HG02763 (cell line): ENCODE results near the gene SDHAF1.
A peak's percentile ranks its signal among the peaks of the same experiment; 100 is the strongest.
"Not testable (repeated sequence)": the region's sequence is repeated elsewhere in the genome, so short reads cannot be mapped to it uniquely, and the experiment has no call there.

Source experiments
- ATAC-seq: cut with Tn5 transposase; IDR thresholded peaks from one replicate; pipeline ENCODE4 v1.9.1; 2021; ENCODE audit warnings: mild to moderate bottlenecking, moderate library complexity; ENCODE audit not compliant: unreplicated experiment

The SDHAF1 gene

GRCh38 chr19:36014012-36014924 is 19.3 kb downstream of the SDHAF1 start, which contains the start of gene ALKBH6:
Gene ALKBH6, minus strand, starts transcription at chr19:36014213. Its CDS starts 816 bp downstream, at chr19:36013397.
- ATAC-seq, result peak; percentile 97

DNA sequence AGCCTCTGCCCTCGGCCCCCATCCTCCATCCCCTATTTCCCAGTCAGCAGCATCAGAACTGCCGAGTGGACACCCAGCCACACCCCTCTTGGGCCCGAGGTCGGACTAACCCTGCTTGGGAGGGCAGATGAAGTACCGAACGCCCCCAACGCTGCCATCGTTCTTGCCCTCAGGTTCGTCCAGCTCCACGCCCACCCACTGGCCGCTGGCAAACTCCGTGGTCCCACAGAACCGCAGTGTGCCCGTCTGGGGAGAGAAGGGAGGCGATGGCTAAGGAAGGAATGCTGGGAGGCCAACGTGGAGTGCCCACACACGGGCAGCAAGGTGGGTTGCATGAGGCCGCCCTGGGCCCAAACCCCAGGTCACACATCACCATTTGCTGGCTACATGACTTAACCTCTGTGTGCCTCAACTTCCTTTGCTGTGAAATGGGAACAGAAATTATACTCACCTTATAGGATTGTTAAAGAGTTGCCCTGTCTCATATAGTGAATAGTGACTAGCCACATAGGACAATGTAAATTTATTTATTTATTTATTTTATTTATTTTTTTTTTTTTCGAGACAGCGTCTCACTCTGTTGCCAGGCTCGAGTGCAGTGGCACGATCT is 24.2 kb downstream of the SDHAF1 start:
- no peak for ATAC-seq

GRCh38 chr19:36023432-36023831 is 28.4 kb downstream of the SDHAF1 start:
- no peak for ATAC-seq

DNA sequence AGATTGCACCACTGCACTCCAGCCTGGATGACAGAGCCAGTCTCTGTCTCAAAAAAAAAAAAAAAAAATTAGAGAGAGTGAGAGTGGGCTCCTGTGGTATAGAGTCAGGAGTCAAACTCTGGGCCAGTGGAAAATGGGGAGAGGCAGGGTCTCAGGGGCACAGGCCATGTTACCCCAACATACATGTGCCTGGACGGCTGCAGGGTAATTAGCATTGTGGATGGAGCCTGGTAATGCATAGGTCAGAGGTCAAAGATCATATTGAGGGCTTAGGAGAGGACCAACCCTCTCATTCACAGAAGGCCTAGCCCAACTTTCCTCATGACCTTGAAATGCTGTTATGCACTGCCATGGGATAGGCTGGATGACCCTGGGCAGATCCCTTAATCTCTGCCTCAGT is 30.6 kb downstream of the SDHAF1 start:
- no peak for ATAC-seq

- no peak for ATAC-seq
Measured at GRCh38 chr19:36026091-36026876, 31.3 kb downstream of the SDHAF1 start.

DNA sequence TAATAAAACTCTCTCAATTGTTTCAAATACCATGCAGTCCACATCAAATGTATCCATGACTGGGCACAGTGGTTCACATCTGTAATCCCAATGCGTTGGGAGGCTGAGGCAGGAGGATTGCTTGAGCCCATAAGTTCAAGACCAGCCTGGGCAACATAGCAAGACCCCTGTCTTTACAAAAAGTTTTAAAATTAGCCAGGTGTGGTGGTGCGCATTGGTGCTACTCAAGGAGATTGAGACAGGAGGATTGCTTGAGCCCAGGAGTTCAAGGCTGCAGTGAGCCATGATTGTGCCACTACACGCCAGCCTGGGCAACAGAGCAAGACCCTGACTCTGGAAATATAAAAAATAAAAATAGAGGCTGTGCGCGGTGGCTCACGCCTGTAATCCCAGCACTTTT is 32.7 kb downstream of the SDHAF1 start:
- ATAC-seq, result no peak

- ATAC-seq, result no peak
Measured at GRCh38 chr19:36028313-36029041, 33.5 kb downstream of the SDHAF1 start.

- ATAC-seq, result no peak
Measured at GRCh38 chr19:36030264-36031148, 35.5 kb downstream of the SDHAF1 start.

DNA sequence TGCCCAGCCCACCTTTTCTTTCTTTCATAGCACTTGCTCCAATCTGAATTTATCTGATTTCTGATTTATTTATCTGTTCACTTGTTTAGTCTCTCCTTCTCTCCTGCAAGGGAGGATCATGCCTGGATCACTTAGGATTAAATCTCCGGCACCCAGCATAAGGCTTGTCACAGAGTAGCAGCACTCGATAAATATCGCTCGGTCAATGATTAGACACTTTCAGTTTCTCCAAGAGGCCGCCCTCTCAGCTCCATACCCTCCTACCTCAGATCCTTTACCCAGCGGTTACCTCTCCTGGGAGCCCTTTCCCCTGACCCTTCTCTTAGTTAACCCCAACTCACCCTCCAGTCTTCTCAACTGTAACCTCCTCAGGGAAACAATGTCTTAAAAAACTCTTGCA is 36.3 kb downstream of the SDHAF1 start:
- ATAC-seq, result no peak

DNA sequence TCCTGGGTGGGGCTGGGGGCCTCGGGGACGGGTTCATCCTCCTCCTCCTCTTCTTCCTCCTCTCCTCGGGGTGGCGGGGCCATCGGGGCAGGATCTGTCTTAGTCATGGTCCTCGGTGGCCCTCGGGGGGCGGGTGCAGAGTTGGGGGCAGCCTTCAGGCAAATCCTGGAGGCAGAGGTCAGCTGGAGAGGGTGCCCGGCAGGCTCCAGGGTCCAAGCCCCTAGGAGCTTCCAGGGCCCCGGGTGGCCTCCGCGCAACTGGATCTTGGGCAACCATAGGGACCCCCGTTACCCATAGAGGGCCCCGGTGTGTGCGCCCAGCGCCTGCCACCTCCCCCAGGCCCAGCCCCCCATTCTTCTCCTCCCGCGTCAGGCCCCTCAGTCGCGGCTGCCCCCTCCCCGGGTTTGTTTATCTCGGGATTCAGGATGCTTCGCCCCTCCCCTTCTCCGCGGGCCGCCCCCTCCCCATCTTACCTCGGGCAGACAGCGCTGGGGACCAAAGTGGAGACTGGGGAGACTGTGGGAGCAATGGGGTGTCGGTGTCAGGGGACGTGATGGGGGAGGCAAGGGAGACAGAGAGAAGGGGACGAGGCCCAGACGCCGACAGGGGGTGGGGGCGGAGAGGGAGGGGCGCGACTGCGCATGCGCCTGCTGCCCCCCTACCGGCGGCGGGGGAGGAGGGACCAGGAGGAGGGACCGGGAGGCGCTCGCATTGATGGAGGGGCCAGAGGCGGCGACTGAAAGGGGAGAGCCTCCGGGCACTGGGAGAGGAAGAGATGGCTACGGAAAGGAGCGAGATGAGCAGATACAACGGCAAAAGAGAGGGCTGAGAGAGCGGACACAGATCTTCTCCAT is 37.5 kb downstream of the SDHAF1 start, which contains the start of gene CLIP3:
Gene CLIP3, minus strand, starts transcription at position 623 of the 854 bp plus-strand sequence. Its CDS starts 516 bp downstream, at position 107.
- ATAC-seq, result no peak

DNA sequence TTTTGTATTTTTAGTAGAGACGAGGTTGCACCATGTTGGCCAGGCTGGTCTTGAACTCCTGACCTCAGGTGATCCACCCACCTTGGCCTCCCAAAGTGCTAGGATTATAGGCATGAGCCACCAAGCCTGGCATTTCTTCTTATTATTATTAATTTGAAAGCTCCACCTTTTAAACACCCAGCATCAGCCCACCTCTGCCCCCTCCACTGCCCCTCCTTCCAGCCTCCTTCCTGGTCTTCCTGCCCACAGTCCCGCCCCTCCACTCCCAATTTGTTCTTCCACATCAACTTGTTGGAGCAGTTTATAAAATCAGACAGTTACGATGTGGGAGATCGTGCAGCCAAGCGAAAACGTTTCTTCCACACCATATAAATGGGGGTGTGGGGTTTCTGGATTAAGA is 45.5 kb downstream of the SDHAF1 start:
- no peak for ATAC-seq

DNA sequence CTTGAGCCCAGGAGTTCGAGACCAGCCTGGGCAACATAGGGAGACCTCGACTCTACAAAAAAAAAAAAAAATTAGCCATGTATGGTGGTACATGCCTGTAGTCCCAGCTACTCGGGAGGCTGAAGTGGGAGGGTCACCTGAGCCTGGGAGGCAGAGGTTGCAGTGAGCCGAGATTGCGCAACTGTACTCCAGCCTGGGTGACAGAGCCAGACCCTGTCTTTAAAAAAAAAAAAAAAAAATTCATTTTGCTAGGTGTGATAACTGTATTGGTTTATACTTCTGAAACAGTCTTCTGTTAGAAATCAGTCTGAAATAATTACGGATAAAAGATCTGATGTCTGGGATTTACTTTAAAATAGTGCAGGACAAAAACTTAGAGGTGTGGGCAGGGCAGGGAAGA is 46.1 kb downstream of the SDHAF1 start:
- not testable (repeated sequence) for ATAC-seq

GRCh38 chr19:36041831-36042230 is 46.8 kb downstream of the SDHAF1 start:
- ATAC-seq, result no peak

GRCh38 chr19:36043952-36044351 is 49.0 kb downstream of the SDHAF1 start:
- ATAC-seq, result no peak
